GM19395 (cell line): ENCODE data around the gene ABLIM2.

Experiments used
- ATAC-seq: cut with Tn5 transposase; IDR thresholded peaks from one replicate; pipeline ENCODE4 v1.9.1; 2021; ENCODE audit warnings: mild to moderate bottlenecking, moderate library complexity; ENCODE audit not compliant: unreplicated experiment

Gene ABLIM2

DNA sequence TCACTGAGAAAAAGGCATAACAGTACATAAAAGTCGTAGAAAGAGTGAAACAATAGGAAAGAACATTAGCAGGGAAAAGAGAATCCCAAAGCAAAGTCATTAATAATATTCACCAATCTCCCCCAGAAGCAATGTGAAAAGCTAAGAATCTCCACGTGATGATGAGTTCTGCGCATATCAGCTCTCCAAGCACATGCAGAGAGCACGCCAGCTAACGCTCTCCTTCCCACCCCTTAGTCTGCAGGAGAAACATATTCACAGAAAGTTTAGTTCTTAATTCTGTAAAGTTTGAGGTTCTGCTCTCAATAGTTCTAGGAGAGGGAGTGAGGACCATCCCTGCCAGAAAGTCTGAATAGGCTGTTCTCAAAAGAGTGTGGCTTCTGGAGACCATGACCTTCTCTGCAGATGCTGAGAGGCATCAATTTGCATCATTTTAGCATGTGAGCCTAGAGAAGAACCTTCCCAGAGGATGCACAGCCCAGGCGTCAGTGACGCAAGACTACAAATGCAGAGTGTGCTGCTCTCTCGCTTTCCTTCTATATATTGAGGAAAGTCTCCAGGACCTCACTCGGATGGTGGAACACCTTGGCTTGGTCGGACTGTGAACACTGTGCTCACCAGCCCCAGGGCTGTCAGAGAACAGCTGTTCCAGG lies 167.7 kb downstream of the ABLIM2 start:
- no peak for ATAC-seq

DNA sequence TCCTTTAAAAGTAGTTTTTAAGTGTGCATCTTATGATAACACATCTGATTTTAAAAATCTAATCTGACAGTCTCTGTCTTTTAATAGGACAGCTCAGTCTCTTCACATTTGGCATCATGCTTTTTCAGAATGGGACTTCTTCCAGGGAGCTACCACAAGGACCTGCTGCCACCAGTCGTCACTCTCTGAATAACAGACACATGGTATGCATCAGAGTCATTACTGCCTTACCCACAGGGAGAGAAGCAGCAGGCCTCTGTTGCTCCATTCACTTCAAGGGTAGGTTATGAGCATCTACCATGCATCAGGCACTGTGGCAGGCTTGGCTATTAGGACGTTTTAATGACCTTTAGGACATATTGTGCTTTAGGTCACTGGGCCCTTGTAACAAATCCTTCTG lies 169.0 kb downstream of the ABLIM2 start:
- ATAC-seq: no peak

GRCh38 chr4:7988437-7988836 lies 170.2 kb downstream of the ABLIM2 start:
- no peak for ATAC-seq

DNA sequence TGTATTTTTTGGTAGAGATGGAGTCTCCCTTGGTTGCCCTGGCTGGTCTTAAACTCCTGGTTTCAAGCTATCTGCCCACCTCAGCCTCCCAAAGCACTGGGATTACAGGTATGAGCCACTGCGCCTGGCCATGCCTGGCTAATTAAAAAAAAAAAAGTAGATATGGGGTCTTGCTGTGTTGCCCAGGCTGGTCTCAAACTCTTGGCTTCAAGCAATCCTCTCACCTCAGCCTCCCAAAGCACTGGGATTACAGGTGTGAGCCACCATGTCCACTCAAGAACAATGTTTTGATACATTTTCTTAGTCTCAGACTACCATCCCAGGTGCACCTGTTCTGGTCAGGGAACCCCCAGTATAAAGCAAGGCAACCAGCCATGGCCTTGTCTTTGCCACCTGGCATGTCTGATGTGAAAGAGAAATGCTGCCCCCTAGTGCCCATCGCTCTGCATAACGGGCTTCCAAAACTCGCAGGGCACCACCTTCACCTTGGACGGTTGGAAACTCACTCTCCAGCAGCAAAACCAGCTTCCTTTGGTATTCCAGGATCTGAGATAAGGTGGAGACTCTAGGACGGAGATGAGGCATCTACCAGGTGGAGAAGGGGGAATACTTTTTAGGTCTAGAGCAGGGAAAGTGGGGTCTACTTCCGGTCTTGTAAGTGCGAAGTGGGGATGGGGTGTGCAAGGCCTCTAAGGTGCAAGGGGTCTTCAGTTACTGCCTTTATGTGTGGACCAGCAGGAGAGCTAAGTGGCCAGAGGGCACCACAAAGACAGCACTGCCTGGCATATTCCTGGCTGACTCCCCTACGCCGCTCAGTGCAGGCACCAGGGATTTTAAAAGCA lies 171.2 kb downstream of the ABLIM2 start:
- peak; percentile 84 for ATAC-seq

- no peak for ATAC-seq
Measured at GRCh38 chr4:7985891-7986441, 172.6 kb downstream of the ABLIM2 start.

DNA sequence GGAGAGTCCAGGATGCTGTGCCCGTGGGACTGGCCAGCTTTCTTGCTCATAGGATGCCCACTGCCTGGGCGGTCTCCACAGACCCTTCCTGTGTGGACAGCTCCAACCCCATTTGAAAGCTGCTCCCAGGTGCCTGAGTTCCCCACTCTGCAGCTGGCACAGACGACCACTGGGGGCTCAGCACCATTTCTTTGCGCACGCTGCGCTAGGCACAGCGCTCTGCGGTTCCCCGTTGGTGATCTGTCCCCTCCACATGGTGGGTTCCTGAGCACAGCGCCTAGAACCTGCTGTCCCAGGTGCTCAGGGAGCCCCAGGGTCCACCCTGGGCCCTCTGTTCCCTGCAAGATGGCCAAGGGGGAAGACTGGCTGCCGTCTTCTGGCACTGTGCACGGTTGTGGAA lies 173.5 kb downstream of the ABLIM2 start:
- no peak for ATAC-seq

DNA sequence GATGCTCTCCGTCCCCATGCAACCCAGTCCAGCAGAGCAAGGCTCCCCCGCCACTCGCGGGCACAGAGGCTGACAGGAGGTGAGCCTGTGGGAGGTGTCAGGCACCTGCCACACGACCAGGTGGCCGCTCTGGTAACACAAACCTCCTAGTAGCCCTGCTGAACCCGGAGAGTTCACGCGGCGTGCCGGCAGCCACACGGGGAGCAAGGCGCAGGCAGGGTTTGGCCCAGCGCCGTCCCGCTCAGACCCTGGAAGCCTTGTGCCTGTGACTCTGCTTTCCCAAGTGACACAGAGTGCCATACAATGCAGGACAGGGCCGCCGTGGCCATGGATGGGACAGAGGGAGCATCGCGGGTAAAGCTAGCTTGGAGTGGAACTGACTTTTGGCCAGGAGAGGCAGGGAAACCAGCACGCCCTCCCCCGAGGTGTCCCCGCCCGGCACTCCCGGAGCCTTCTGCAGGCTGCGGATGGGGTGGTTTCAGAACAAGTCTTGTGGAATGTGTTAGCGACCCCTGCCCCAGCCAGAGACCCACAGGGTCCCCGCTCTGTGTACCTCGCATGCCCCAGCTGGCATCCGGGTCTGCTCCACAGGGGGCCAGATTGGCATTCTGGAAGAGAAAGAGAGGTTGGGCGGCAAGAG lies 174.2 kb downstream of the ABLIM2 start:
- ATAC-seq: no peak

GRCh38 chr4:7983296-7983695 lies 175.3 kb downstream of the ABLIM2 start:
- ATAC-seq: no peak

- ATAC-seq: no peak
Measured at GRCh38 chr4:7981738-7982394, 176.7 kb downstream of the ABLIM2 start.

GRCh38 chr4:7980036-7980435 lies 178.6 kb downstream of the ABLIM2 start:
- no peak for ATAC-seq

DNA sequence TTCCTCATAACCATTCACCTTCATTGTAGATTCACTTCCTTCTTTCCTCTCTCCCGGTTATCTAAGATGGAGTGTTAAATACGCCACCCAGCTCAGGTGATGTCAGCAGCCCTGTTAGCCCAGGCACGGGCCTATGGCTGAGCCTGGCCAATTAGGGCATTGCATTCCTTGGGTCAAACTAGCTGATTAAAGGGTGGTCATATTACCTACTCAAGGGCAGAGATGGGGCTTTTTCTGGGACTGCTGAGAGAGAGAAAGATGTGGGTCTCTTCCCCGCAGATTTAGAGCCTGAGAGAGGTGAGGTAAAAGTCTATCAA lies 179.0 kb downstream of the ABLIM2 start:
- no peak for ATAC-seq

DNA sequence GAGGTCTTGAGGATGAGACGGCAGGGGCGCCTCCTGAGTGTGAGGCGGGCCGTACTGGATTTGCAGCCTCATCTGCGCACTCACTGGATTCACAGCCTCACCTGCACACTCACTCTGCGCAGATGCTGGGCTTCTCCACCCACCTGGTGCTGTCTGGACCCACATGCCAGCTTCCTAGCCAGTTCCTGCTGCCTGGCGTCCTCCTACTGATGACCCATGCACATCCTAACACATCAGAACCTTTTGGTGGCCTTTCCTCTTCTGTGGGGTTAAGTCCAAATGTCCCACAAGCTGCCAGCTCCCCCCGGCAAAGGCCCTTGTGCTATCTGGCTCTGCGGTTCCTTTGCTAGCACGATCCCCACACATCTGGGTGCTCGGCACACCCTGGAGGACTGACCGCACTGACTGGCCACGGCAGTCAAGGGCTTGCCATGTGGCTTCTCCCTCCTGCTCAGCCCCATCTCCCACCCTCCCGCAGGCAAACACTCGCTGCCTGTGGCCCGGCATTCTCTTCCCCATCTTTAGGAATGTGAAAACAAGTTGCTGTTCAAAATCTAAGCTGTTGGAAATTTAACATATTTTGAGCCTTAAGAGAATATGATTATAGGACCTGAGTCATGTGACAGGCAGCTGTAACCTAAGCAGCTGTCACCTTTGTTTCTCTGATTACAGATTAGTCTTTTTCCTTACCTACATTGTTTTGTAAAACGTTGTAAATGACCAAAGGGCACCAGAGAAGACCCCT lies 179.5 kb downstream of the ABLIM2 start:
- ATAC-seq: no peak

GRCh38 chr4:7978489-7978888 lies 180.1 kb downstream of the ABLIM2 start:
- no peak for ATAC-seq

DNA sequence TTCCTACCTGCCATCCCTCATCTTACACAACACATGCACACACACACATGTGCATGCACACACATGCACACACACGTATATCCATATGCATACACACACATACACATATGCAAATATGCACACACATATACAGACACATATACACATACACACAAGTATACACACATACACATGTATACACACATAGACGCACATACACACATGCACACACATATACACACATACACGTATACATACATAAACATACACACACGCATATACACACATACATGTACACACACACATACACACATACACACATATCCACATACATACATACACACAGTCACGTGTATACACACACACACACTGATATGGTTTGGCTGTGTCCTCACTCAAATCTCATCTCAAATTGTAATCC lies 182.0 kb downstream of the ABLIM2 start:
- ATAC-seq: no peak

GRCh38 chr4:7976025-7976424 lies 182.6 kb downstream of the ABLIM2 start:
- no peak for ATAC-seq

DNA sequence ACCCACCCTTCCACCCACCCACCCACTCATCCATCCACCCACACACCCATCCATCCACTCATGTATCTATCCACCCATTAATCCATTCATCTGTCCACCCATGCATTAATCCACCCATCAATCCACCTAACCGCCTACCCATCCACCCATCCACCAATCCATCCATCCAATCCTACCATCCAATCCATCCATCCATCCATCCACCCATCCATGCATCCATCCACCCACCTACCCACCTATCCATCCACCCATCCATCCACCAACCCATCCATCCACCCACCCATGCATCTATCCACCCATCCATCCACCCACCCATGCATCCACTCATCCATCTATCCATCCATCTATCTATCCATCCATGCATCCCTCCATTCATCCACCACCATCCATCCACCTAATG lies 184.2 kb downstream of the ABLIM2 start:
- no peak for ATAC-seq

- no peak for ATAC-seq
Measured at GRCh38 chr4:7973545-7973981, 185.1 kb downstream of the ABLIM2 start.

DNA sequence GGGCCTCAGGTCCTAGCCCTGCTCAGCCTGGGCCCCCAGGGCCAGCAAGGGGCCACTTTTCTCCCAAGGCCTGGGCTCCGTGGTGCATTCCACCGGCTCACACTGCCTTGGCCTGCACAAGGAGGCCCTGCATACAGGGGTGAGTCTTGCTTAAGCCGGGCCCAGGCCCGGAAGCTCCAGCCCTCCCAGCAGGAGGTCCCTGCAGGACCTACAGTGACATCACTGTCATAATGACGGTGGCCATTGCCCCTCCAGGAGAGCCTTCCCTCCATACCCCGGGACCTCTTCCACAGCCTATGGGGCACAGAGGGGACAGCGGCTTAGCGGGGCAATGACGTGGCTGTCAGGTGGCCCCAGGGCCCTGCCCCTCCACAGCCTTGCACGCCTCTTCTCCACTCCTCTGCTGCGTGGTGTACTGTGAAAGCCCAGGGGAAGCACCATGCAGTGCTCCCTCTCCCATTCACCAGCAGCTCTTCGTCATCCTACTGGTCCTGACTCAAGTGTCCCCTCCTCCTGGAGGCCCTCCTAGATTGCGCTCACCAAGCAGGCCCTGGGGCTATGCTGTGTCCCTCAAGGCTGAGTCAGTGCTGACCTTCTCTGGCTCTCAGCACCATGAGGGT lies 186.6 kb downstream of the ABLIM2 start:
- ATAC-seq: no peak

DNA sequence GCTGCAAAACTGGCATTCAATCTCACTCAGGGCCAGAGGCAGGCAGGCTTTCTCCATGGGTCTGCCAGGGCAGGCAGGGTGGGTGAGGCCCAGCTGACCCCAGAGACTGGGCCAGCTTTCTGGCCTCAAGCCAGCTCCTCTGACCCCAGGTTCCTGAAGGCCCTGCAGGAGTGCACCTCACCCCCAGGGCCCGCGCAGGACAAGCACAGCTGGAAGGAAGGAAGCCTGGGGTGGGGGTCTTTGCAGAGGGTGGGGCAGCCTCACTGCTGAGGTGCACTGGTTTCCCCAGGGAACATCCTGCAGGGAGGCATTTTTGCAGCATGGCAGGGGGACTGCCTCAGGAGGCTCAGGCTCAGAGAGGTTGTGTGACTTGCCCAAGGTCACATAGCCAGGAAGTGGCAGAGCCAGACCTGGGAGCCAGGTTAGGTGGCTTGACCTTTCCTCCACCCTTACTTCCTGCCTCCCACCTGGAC lies 187.4 kb downstream of the ABLIM2 start:
- ATAC-seq: no peak

DNA sequence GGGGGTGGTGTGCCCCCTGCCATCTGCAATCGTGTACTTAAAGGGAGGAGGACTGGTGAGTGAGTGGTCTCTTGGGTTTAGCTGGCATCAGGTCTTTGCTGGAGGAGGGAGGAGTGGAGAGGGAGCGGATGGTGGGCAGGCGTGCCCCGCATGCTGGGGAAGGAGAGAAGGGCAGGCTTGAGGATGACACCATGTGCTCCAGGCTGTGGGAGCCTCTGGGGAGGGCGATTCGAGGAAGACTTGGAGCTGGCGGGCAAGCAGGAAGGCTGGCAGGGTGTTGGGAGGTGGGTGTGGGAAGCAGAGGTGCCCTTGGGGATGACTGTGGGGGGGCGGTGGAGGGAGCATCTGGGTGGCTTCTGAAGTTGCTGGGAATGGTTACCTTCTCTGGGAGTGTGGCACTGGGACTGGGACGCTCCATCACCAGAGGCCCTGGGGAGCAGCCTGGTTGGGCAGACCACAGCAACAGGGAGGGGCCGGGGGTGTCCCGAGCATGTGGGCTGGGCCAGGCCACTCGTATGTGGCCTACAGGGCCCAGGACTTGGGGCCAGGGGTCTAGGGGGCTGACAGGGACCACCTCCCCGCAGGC lies 188.2 kb downstream of the ABLIM2 start:
- ATAC-seq: peak; percentile 27
